Liver (tissue), 3 donors: ENCODE measurements around the gene FAM168B.

ENCODE experiments used
- EGR1 ChIP-seq, 2 donors: IDR thresholded peaks; 2 replicates each; pipeline ENCODE4 v1.6.1; 2016 to 2018; ENCODE audit warnings: antibody characterized with exemption in 2 of 2, low read depth in 2 of 2
- FOXA1 ChIP-seq: IDR thresholded peaks from 2 replicates; pipeline ENCODE4 v1.6.1; 2016; ENCODE audit warnings: antibody characterized with exemption
- GABPA ChIP-seq, 2 donors: IDR thresholded peaks in 1 of 2; conservative IDR thresholded peaks in 1 of 2; 2 replicates each; pipeline ENCODE4 v1.6.1; 2016; ENCODE audit warnings: antibody characterized with exemption in 2 of 2, mild to moderate bottlenecking in 1 of 2, moderate library complexity in 1 of 2
- HNF4A ChIP-seq, 2 donors: conservative IDR thresholded peaks; 2 replicates each; pipeline ENCODE4 v1.6.1; 2016; ENCODE audit warnings: antibody characterized with exemption in 2 of 2, mild to moderate bottlenecking in 2 of 2
- HNF4G ChIP-seq: IDR thresholded peaks from 2 replicates; pipeline ENCODE4 v1.6.1; 2016; ENCODE audit warnings: antibody characterized with exemption
- JUND ChIP-seq, 2 donors: IDR thresholded peaks; 2 replicates each; pipeline ENCODE4 v1.6.1; 2016; ENCODE audit warnings: antibody characterized with exemption in 2 of 2
- RAD21 ChIP-seq, 2 donors: IDR thresholded peaks; 2 replicates each; pipeline ENCODE4 v1.6.1; 2016; ENCODE audit warnings: antibody characterized with exemption in 2 of 2, mild to moderate bottlenecking in 2 of 2
- SP1 ChIP-seq: IDR thresholded peaks from 2 replicates; pipeline ENCODE4 v1.6.1; 2018; ENCODE audit warnings: antibody characterized with exemption, mild to moderate bottlenecking
- TAF1 ChIP-seq: conservative IDR thresholded peaks from 2 replicates; pipeline ENCODE4 v1.6.1; 2016; ENCODE audit warnings: antibody characterized with exemption, mild to moderate bottlenecking
- YY1 ChIP-seq: IDR thresholded peaks from 2 replicates; pipeline ENCODE4 v1.6.1; 2016; ENCODE audit warnings: antibody characterized with exemption, mild to moderate bottlenecking
- TF ChIP-seq, protein P1 (sequence below): IDR thresholded peaks from 2 replicates; pipeline ENCODE4 v1.6.1; 2016; ENCODE audit warnings: antibody characterized with exemption, mild to moderate bottlenecking
- TF ChIP-seq, protein P2 (sequence below): IDR thresholded peaks from 2 replicates; pipeline ENCODE4 v1.6.1; 2016; ENCODE audit warnings: antibody characterized with exemption
- TF ChIP-seq, protein P3 (sequence below): fragments of 150-350 bp; IDR thresholded peaks from 2 replicates; pipeline ENCODE4 v1.5.1; 2017; ENCODE audit warnings: improper control_type of control experiment, low read depth, low read length; ENCODE audit not compliant: missing input control
- TF ChIP-seq, protein P4 (sequence below): IDR thresholded peaks from 2 replicates; pipeline ENCODE4 v1.6.1; 2016; ENCODE audit warnings: antibody characterized with exemption
- donor health status: healthy.
- donor health status: healthy.

DNA sequence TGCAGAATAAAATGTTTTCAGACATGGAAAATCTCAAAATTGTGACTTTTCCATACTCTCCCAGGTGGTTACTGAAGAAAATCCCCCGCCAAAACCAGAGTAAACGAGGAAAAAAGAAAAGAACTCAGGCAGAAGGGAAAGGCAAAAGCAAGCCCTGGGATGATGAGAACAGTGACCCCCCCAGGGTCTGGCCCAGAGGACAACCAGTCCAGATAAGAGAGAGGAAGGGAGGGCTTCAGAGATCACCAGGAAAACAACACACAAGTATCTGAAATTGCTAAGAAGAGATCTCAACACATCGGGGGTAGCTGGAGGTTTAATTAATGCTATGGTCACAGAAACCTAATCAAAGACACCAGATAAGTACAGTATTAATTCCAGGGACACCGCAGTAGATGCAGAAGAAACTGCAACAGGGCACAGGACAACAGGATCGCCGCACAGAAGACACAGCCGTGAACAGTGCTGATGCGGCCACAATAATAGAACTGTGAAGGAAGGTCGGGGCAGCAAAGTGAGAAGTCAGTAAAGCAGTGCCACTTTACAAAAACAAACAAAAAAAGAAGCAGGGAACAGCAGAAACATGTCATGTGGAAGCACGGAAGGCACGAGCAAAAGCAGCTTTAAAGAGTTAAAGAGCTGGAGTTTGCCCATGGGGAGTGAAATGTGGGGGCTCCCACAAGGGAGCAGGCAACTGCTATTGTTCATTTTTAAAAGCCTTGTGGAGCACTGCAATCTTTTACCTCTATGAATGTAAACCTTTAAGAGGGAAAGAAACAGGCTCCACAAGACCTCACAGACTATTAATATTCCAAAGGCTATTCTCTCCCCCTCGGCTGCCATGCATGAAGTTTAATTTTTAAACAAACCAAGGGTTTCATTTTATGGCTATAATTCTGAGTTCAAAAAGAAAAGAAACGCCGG, 28.4 kb downstream of the FAM168B start:
- TF ChIP-seq, protein P1, sequence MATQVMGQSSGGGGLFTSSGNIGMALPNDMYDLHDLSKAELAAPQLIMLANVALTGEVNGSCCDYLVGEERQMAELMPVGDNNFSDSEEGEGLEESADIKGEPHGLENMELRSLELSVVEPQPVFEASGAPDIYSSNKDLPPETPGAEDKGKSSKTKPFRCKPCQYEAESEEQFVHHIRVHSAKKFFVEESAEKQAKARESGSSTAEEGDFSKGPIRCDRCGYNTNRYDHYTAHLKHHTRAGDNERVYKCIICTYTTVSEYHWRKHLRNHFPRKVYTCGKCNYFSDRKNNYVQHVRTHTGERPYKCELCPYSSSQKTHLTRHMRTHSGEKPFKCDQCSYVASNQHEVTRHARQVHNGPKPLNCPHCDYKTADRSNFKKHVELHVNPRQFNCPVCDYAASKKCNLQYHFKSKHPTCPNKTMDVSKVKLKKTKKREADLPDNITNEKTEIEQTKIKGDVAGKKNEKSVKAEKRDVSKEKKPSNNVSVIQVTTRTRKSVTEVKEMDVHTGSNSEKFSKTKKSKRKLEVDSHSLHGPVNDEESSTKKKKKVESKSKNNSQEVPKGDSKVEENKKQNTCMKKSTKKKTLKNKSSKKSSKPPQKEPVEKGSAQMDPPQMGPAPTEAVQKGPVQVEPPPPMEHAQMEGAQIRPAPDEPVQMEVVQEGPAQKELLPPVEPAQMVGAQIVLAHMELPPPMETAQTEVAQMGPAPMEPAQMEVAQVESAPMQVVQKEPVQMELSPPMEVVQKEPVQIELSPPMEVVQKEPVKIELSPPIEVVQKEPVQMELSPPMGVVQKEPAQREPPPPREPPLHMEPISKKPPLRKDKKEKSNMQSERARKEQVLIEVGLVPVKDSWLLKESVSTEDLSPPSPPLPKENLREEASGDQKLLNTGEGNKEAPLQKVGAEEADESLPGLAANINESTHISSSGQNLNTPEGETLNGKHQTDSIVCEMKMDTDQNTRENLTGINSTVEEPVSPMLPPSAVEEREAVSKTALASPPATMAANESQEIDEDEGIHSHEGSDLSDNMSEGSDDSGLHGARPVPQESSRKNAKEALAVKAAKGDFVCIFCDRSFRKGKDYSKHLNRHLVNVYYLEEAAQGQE: no peak
- TF ChIP-seq, protein P2, sequence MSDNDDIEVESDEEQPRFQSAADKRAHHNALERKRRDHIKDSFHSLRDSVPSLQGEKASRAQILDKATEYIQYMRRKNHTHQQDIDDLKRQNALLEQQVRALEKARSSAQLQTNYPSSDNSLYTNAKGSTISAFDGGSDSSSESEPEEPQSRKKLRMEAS: no peak
- TF ChIP-seq, protein P3, sequence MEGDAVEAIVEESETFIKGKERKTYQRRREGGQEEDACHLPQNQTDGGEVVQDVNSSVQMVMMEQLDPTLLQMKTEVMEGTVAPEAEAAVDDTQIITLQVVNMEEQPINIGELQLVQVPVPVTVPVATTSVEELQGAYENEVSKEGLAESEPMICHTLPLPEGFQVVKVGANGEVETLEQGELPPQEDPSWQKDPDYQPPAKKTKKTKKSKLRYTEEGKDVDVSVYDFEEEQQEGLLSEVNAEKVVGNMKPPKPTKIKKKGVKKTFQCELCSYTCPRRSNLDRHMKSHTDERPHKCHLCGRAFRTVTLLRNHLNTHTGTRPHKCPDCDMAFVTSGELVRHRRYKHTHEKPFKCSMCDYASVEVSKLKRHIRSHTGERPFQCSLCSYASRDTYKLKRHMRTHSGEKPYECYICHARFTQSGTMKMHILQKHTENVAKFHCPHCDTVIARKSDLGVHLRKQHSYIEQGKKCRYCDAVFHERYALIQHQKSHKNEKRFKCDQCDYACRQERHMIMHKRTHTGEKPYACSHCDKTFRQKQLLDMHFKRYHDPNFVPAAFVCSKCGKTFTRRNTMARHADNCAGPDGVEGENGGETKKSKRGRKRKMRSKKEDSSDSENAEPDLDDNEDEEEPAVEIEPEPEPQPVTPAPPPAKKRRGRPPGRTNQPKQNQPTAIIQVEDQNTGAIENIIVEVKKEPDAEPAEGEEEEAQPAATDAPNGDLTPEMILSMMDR: no peak
- no peak for TF ChIP-seq TAF1
- TF ChIP-seq, protein P4, sequence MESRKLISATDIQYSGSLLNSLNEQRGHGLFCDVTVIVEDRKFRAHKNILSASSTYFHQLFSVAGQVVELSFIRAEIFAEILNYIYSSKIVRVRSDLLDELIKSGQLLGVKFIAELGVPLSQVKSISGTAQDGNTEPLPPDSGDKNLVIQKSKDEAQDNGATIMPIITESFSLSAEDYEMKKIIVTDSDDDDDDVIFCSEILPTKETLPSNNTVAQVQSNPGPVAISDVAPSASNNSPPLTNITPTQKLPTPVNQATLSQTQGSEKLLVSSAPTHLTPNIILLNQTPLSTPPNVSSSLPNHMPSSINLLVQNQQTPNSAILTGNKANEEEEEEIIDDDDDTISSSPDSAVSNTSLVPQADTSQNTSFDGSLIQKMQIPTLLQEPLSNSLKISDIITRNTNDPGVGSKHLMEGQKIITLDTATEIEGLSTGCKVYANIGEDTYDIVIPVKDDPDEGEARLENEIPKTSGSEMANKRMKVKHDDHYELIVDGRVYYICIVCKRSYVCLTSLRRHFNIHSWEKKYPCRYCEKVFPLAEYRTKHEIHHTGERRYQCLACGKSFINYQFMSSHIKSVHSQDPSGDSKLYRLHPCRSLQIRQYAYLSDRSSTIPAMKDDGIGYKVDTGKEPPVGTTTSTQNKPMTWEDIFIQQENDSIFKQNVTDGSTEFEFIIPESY: no peak
- TF ChIP-seq EGR1 (IDR thresholded peaks at IDR 0.05; ENCODE audit: low read depth in 2 of 2): no peak
- TF ChIP-seq SP1: no peak
- no peak for TF ChIP-seq GABPA (IDR thresholded peaks at IDR 0.05 in 1 of 2, conservative IDR thresholded peaks at IDR 0.05 in 1 of 2)
- TF ChIP-seq JUND (IDR thresholded peaks at IDR 0.05): no peak
- TF ChIP-seq YY1: no peak
- TF ChIP-seq RAD21 (IDR thresholded peaks at IDR 0.05): no peak
- no peak for TF ChIP-seq FOXA1
- no peak for TF ChIP-seq HNF4G
- no peak for TF ChIP-seq HNF4A (conservative IDR thresholded peaks at IDR 0.05)
